ENCODE data around the gene KIR2DL3.
"Not testable (repeated sequence)": the region's sequence is repeated elsewhere in the genome, so short reads cannot be mapped to it uniquely, and the experiment has no call there.

Gene KIR2DL3

DNA sequence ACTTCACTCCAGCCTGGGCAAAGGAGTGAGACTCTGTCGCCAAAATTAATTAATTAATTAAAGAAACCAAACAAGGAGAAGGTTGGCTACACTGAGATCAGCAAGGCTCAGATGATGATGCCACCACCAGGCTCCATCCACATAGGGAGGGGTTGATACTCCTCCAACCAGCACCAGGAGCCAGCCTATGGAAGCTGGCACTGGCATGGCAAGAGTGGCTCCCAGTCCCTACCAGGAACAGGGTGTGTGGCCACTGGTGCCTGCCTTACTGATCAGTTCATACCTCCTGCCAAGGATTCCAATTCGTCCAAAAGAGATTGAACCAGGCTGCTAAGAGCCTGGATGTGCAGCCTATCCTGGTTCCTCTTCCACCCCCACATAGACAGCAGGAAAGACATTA, 34.4 kb downstream of the KIR2DL3 start:
- not testable (repeated sequence) for H3K4me1 ChIP-seq (ENCODE audit: control insufficient read depth, insufficient read depth, low read length); H3K27ac ChIP-seq (ENCODE audit: low read length); H3K9me3 ChIP-seq (ENCODE audit: control insufficient read depth in 2 of 2, low read length in 2 of 2); H3K36me3 ChIP-seq (ENCODE audit: control insufficient read depth in 2 of 2, insufficient read depth in 2 of 2, low read length in 2 of 2); H3K27me3 ChIP-seq (ENCODE audit: control insufficient read depth in 1 of 2, insufficient read depth in 2 of 2, low read length in 2 of 2); H3K4me3 ChIP-seq (ENCODE audit: low read length in 2 of 2); H3K9ac ChIP-seq (ENCODE audit: low read length in 2 of 2)

DNA sequence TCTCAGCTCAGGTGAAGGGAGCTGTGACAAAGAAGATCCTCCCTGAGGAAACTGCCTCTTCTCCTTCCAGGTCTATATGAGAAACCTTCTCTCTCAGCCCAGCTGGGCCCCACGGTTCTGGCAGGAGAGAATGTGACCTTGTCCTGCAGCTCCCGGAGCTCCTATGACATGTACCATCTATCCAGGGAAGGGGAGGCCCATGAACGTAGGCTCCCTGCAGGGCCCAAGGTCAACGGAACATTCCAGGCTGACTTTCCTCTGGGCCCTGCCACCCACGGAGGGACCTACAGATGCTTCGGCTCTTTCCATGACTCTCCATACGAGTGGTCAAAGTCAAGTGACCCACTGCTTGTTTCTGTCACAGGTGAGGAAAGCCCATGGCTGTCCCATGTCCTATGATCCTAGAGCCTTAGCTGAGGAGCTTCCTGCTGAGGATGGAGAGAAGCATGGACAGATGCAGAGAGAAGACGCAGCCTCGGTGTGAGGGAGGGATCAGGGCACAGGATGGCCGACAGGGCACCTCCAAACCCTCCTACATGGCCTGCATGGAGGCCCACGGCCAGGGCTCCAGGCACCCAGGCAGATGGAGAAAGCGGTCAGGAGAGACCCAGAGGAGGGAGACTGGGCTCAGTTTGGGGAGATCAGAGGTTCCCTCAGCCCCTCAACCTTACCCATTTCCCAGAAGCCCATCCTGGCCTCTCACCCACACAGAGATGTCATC, 36.9 kb downstream of the KIR2DL3 start:
- not testable (repeated sequence) for H3K27ac ChIP-seq (ENCODE audit: low read length); H3K36me3 ChIP-seq (ENCODE audit: control insufficient read depth in 2 of 2, insufficient read depth in 2 of 2, low read length in 2 of 2); H3K27me3 ChIP-seq (ENCODE audit: control insufficient read depth in 1 of 2, insufficient read depth in 2 of 2, low read length in 2 of 2); H3K9ac ChIP-seq (ENCODE audit: low read length in 2 of 2); H3K9me3 ChIP-seq (ENCODE audit: control insufficient read depth in 2 of 2, low read length in 2 of 2); H3K4me3 ChIP-seq (ENCODE audit: low read length in 2 of 2); H3K4me1 ChIP-seq (ENCODE audit: control insufficient read depth, insufficient read depth, low read length)

DNA sequence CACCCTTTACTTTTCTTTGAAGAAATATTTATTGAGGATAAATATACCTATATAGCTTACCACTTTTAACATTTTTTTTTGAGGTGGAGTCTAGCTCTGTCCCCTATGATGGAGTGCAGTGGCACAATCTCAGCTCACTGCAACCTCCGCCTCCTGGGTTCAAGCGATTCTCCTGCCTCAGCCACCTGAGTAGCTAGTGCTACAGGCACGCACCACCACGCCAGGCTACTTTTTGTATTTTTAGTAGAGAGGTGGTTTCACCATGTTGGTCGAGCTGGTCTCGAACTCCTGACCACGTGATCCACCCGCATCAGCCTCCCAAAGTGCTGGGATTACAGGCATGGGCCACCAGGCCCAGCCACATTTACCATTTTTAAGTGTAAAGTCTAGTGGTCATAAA, 37.5 kb downstream of the KIR2DL3 start:
- not testable (repeated sequence) for H3K4me3 ChIP-seq (ENCODE audit: low read length in 2 of 2); H3K9me3 ChIP-seq (ENCODE audit: control insufficient read depth in 2 of 2, low read length in 2 of 2); H3K36me3 ChIP-seq (ENCODE audit: control insufficient read depth in 2 of 2, insufficient read depth in 2 of 2, low read length in 2 of 2); H3K27me3 ChIP-seq (ENCODE audit: control insufficient read depth in 1 of 2, insufficient read depth in 2 of 2, low read length in 2 of 2); H3K27ac ChIP-seq (ENCODE audit: low read length); H3K4me1 ChIP-seq (ENCODE audit: control insufficient read depth, insufficient read depth, low read length); H3K9ac ChIP-seq (ENCODE audit: low read length in 2 of 2)

DNA sequence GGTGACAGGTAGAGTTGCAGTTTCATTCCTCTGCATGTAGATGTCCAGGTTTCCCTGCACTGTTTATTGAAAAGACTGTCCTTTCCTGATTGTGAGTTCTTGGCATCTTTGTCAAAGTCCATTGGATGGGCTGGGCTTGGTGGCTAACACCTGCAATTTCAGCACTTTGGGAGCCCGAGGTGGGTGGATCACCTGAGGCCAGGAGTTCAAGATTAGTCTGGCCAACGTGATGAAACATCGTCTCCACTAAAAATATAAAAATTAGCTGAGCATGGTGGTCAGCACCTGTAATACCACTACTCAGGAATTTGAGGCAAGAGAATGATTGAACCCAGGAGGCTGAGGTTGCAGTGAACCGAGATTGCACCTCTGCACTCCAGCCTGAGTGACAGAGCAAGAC, 39.5 kb downstream of the KIR2DL3 start:
- not testable (repeated sequence) for H3K4me1 ChIP-seq (ENCODE audit: control insufficient read depth, insufficient read depth, low read length); H3K36me3 ChIP-seq (ENCODE audit: control insufficient read depth in 2 of 2, insufficient read depth in 2 of 2, low read length in 2 of 2); H3K9ac ChIP-seq (ENCODE audit: low read length in 2 of 2); H3K27me3 ChIP-seq (ENCODE audit: control insufficient read depth in 1 of 2, insufficient read depth in 2 of 2, low read length in 2 of 2); H3K4me3 ChIP-seq (ENCODE audit: low read length in 2 of 2); H3K27ac ChIP-seq (ENCODE audit: low read length); H3K9me3 ChIP-seq (ENCODE audit: control insufficient read depth in 2 of 2, low read length in 2 of 2)

DNA sequence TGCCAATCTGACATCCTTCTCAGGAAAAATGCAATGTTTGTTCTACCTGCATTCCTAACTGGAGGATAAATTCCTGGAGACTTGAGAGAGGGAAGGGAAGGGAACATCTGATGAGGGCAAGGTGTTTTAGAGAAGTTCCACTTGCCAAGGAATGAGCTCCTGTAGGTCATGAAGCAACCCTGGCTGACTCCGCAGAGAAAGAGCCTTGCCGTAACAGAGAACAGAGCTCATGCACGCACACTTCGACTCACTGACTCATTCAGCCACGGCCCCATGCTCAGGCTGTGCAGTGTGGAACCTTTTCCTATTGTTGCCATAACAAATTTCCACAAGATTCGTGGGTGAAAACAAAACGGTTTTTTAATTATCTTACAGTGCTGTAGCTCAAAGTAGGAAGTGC, 40.6 kb downstream of the KIR2DL3 start:
- not testable (repeated sequence) for H3K27ac ChIP-seq (ENCODE audit: low read length); H3K36me3 ChIP-seq (ENCODE audit: control insufficient read depth in 2 of 2, insufficient read depth in 2 of 2, low read length in 2 of 2); H3K4me3 ChIP-seq (ENCODE audit: low read length in 2 of 2); H3K27me3 ChIP-seq (ENCODE audit: control insufficient read depth in 1 of 2, insufficient read depth in 2 of 2, low read length in 2 of 2); H3K9me3 ChIP-seq (ENCODE audit: control insufficient read depth in 2 of 2, low read length in 2 of 2); H3K4me1 ChIP-seq (ENCODE audit: control insufficient read depth, insufficient read depth, low read length); H3K9ac ChIP-seq (ENCODE audit: low read length in 2 of 2)

DNA sequence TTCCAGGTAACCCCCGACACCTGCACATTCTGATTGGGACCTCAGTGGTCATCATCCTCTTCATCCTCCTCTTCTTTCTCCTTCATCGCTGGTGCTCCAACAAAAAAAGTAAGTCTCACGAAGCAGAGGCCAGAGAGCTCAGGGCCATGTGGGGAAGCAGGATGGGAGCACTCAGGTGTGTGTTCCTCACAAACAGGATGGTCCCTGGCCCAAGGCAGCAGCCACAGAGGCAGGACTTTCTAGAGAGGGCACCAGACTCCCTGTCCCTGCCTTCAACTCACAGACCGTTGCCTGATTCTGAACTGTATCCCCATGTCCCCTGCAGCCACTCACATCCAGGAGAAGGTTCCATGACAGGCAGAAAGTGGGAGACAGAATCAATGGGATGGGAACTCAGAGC, 44.6 kb downstream of the KIR2DL3 start:
- H3K9ac ChIP-seq (ENCODE audit: low read length in 2 of 2); H3K36me3 ChIP-seq (ENCODE audit: control insufficient read depth in 2 of 2, insufficient read depth in 2 of 2, low read length in 2 of 2); H3K27me3 ChIP-seq (ENCODE audit: control insufficient read depth in 1 of 2, insufficient read depth in 2 of 2, low read length in 2 of 2); H3K4me1 ChIP-seq (ENCODE audit: control insufficient read depth, insufficient read depth, low read length); H3K4me3 ChIP-seq (ENCODE audit: low read length in 2 of 2); H3K9me3 ChIP-seq (ENCODE audit: control insufficient read depth in 2 of 2, low read length in 2 of 2); H3K27ac ChIP-seq (ENCODE audit: low read length): not testable (repeated sequence)

DNA sequence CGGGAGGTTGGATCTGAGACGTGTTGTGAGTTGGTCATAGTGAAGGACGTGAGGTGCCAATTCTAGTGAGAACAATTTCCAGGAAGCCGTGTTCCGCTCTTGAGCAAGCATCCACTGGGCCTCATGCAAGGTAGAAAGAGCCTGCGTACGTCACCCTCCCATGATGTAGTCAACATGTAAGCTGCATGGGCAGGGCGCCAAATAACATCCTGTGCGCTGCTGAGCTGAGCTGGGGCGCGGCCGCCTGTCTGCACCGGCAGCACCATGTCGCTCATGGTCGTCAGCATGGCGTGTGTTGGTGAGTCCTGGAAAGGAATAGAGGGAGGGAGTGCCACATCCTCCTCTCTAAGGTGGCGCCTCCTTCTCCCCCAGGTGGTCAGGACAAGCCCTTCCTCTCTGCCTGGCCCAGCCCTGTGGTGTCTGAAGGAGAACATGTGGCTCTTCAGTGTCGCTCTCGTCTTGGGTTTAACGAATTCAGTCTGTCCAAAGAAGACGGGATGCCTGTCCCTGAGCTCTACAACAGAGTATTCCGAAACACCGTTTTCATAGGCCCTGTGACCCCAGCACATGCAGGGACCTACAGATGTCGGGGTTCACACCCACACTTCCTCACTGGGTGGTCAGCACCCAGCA, 47.9 kb downstream of the KIR2DL3 start:
- not testable (repeated sequence) for H3K9ac ChIP-seq (ENCODE audit: low read length in 2 of 2); H3K36me3 ChIP-seq (ENCODE audit: control insufficient read depth in 2 of 2, insufficient read depth in 2 of 2, low read length in 2 of 2); H3K9me3 ChIP-seq (ENCODE audit: control insufficient read depth in 2 of 2, low read length in 2 of 2); H3K27me3 ChIP-seq (ENCODE audit: control insufficient read depth in 1 of 2, insufficient read depth in 2 of 2, low read length in 2 of 2); H3K4me1 ChIP-seq (ENCODE audit: control insufficient read depth, insufficient read depth, low read length); H3K4me3 ChIP-seq (ENCODE audit: low read length in 2 of 2); H3K27ac ChIP-seq (ENCODE audit: low read length)

DNA sequence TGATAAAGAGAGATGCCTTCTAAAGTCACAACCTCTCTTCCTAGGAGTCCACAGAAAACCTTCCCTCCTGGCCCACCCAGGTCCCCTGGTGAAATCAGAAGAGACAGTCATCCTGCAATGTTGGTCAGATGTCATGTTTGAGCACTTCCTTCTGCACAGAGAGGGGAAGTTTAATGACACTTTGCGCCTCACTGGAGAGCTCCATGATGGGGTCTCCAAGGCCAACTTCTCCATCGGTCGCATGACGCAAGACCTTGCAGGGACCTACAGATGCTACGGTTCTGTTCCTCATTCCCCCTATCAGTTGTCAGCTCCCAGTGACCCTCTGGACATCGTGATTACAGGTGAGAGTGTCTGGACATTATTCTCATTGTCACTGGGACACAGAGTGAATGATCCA, 49.8 kb downstream of the KIR2DL3 start:
- not testable (repeated sequence) for H3K27ac ChIP-seq (ENCODE audit: low read length); H3K4me1 ChIP-seq (ENCODE audit: control insufficient read depth, insufficient read depth, low read length); H3K9ac ChIP-seq (ENCODE audit: low read length in 2 of 2); H3K27me3 ChIP-seq (ENCODE audit: control insufficient read depth in 1 of 2, insufficient read depth in 2 of 2, low read length in 2 of 2); H3K36me3 ChIP-seq (ENCODE audit: control insufficient read depth in 2 of 2, insufficient read depth in 2 of 2, low read length in 2 of 2); H3K4me3 ChIP-seq (ENCODE audit: low read length in 2 of 2); H3K9me3 ChIP-seq (ENCODE audit: control insufficient read depth in 2 of 2, low read length in 2 of 2)

DNA sequence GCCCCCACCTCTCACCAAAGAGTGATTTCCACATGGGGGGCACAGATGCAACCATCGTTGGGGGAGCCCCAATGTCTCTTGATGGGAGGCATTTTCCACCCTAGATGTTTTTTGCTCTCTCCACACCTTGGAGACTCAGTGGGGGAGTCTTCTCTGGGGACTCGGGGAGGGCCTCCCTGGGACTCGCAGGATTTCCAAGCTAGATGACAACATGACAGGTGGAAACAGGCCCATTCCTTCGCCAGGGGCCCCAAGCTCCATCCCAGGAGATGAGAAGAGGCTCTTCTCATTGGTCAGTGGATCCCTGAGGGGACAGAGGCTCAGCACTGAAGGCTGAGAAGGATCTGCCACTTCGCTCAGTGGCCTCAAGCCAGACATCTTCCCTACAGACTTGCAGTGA, 52.4 kb downstream of the KIR2DL3 start:
- Histone ChIP-seq H3K27me3 (ENCODE audit: control insufficient read depth in 1 of 2, insufficient read depth in 2 of 2, low read length in 2 of 2) (peaks cover 0 to 2% of the 10 kb centered on the region in 2 donors), H3K36me3 (ENCODE audit: control insufficient read depth in 2 of 2, insufficient read depth in 2 of 2, low read length in 2 of 2) (no peaks in the 10 kb centered on the region), H3K4me1 (ENCODE audit: control insufficient read depth, insufficient read depth, low read length) (no peaks in the 10 kb centered on the region), H3K9me3 (ENCODE audit: control insufficient read depth in 2 of 2, low read length in 2 of 2) (no peaks in the 10 kb centered on the region), H3K4me3 (ENCODE audit: low read length in 2 of 2) (no peak overlapping the region), H3K27ac (ENCODE audit: low read length) (no peak overlapping the region), H3K9ac (ENCODE audit: low read length in 2 of 2) (no peak overlapping the region)

DNA sequence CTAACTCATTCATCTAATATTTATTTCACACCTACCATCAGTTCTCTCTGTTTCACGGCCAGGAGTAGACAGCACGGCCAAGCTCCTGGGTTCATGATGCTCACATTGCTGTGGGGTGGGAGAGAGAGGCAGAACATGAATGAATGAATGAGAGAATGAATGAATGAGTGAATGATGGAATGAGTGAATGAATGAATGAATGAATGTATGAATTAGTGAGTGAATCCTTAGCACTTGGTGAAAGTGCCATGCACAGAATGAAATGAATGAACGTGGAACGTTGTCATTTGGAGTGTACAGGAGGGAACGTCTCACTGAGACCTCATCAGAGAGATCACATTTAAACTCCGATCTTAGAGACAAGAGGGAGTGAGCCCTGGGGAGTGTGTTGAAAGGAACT, 53.2 kb downstream of the KIR2DL3 start:
- H3K9ac ChIP-seq (ENCODE audit: low read length in 2 of 2) = no peak overlapping the region
- no peak overlapping the region for H3K4me3 ChIP-seq (ENCODE audit: low read length in 2 of 2)
- H3K9me3 ChIP-seq (ENCODE audit: control insufficient read depth in 2 of 2, low read length in 2 of 2) = no peaks in the 10 kb centered on the region
- peaks cover 0 to 2% of the 10 kb centered on the region in 2 donors for H3K27me3 ChIP-seq (ENCODE audit: control insufficient read depth in 1 of 2, insufficient read depth in 2 of 2, low read length in 2 of 2)
- H3K27ac ChIP-seq (ENCODE audit: low read length) = no peak overlapping the region
- H3K4me1 ChIP-seq (ENCODE audit: control insufficient read depth, insufficient read depth, low read length) = no peaks in the 10 kb centered on the region
- H3K36me3 ChIP-seq (ENCODE audit: control insufficient read depth in 2 of 2, insufficient read depth in 2 of 2, low read length in 2 of 2) = no peaks in the 10 kb centered on the region

DNA sequence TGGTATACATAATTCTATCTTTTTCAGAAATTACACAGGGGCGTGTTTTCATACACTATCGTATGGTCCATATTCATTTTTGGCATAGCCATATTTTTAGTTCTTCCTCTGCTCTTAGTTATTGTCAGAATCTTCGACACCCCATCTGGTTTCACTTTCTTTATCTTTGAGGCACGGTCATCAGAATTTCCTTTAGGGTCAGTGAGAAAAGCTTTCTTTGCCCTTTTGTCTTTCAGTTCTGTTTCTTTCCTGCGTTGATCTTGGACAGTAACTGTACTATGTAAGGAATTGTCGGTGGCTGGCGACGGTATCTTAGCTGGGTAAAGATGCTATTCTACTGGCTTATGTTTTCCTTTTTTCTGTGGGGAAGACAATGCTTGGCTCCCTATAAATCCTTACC, 54.5 kb downstream of the KIR2DL3 start:
- H3K27me3 ChIP-seq (ENCODE audit: control insufficient read depth in 1 of 2, insufficient read depth in 2 of 2, low read length in 2 of 2) = peaks cover 0 to 3% of the 10 kb centered on the region in 2 donors
- H3K36me3 ChIP-seq (ENCODE audit: control insufficient read depth in 2 of 2, insufficient read depth in 2 of 2, low read length in 2 of 2) = no peaks in the 10 kb centered on the region
- no peak overlapping the region for H3K27ac ChIP-seq (ENCODE audit: low read length)
- H3K4me3 ChIP-seq (ENCODE audit: low read length in 2 of 2) = no peak overlapping the region
- H3K4me1 ChIP-seq (ENCODE audit: control insufficient read depth, insufficient read depth, low read length) = no peaks in the 10 kb centered on the region
- no peak overlapping the region for H3K9ac ChIP-seq (ENCODE audit: low read length in 2 of 2)
- no peaks in the 10 kb centered on the region for H3K9me3 ChIP-seq (ENCODE audit: control insufficient read depth in 2 of 2, low read length in 2 of 2)

Measured in stomach smooth muscle (tissue), 2 donors.